WTC11 (cell line): ENCODE data around the gene WARS2.

Experiments used
- ATF1 ChIP-seq: sonication (generic); formaldehyde crosslinking; IDR thresholded peaks from 2 replicates; pipeline ENCODE4 v1.8.1; 2023; ENCODE audit warnings: mild to moderate bottlenecking, moderate library complexity, missing genetic modification reagents
- ZNF232 ChIP-seq: sonication (generic); formaldehyde crosslinking; IDR thresholded peaks from 2 replicates; pipeline ENCODE4 v1.8.0; 2022; ENCODE audit warnings: mild to moderate bottlenecking, missing genetic modification reagents
- ZNF423 ChIP-seq: fragments of 250-450 bp; sonication (Bioruptor Pico); IDR thresholded peaks from 2 replicates; pipeline ENCODE4 v2.1.2; 2022; ENCODE audit warnings: mild to moderate bottlenecking, moderate library complexity
- TF ChIP-seq, protein P1 (sequence below): fragments of 200-600 bp; IDR thresholded peaks from 2 replicates; pipeline ENCODE4 v1.8.0; 2022; ENCODE audit warnings: antibody characterized with exemption

DNA sequence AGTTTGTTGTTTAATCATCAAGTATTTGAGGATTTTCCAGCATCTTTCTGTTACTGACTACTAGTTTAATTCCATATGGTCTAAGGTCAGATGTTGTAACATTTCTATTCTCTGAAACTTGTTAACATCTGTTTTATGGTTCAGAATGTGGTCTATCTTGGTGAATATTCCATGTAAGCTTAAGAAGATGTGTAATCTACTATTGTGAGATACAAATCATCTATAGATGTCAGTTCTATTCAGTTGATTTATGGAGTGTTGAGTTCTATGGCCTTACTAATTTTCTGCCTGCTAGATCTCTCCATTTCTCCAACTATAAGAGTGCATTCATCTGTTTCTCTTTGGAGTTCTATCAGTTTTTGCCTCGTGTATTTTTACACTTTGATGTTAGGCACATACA is 31.5 kb downstream of the WARS2 start:
- TF ChIP-seq, protein P1, sequence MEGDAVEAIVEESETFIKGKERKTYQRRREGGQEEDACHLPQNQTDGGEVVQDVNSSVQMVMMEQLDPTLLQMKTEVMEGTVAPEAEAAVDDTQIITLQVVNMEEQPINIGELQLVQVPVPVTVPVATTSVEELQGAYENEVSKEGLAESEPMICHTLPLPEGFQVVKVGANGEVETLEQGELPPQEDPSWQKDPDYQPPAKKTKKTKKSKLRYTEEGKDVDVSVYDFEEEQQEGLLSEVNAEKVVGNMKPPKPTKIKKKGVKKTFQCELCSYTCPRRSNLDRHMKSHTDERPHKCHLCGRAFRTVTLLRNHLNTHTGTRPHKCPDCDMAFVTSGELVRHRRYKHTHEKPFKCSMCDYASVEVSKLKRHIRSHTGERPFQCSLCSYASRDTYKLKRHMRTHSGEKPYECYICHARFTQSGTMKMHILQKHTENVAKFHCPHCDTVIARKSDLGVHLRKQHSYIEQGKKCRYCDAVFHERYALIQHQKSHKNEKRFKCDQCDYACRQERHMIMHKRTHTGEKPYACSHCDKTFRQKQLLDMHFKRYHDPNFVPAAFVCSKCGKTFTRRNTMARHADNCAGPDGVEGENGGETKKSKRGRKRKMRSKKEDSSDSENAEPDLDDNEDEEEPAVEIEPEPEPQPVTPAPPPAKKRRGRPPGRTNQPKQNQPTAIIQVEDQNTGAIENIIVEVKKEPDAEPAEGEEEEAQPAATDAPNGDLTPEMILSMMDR: no peak
- TF ChIP-seq ZNF232 (CRISPR knock-in tag) (no peak), ZNF423 (CRISPR knock-in tag) (no peak), ATF1 (CRISPR knock-in tag) (no peak)
